GM12878 (cell line): ENCODE results near the gene NTSR1. TPM values are rescaled to one million over a fixed set of nuclear protein-coding genes. Genes with fewer than 3 reads are reported as not detected.

Experiments used
- CREB1 ChIP-seq: IDR thresholded peaks from 2 replicates; pipeline ENCODE4 v1.6.1; 2012; ENCODE audit warnings: low read depth, mild to moderate bottlenecking, inconsistent platforms
- DPF2 ChIP-seq: fragments of 450-650 bp; IDR thresholded peaks from 2 replicates; pipeline ENCODE4 v1.6.1; 2017; ENCODE audit warnings: mild to moderate bottlenecking
- EGR1 ChIP-seq, 2 experiments: IDR thresholded peaks; 1 replicate in 1 of 2; 2 replicates in 1 of 2; pipeline ENCODE4 v1.6.1; 2011 to 2012; ENCODE audit warnings: low read depth in 2 of 2, low read length in 2 of 2, borderline replicate concordance in 1 of 2, mild to moderate bottlenecking in 1 of 2, moderate library complexity in 1 of 2
- ETV6 ChIP-seq, 2 experiments: fragments of 450-650 bp in 1 of 2; IDR thresholded peaks in 1 of 2; conservative IDR thresholded peaks in 1 of 2; 2 replicates each; pipeline ENCODE4 v1.6.1; 2014; ENCODE audit warnings: antibody characterized with exemption in 1 of 2, borderline replicate concordance in 1 of 2, low read depth in 1 of 2, mild to moderate bottlenecking in 1 of 2, moderate library complexity in 1 of 2
- EZH2 ChIP-seq: IDR thresholded peaks from 2 replicates; pipeline ENCODE4 v1.6.1; 2012; ENCODE audit warnings: low read depth, mild to moderate bottlenecking, control low read depth, inconsistent platforms, low read length, borderline replicate concordance; ENCODE audit not compliant: control insufficient read depth
- GATAD2B ChIP-seq: fragments of 450-650 bp; conservative IDR thresholded peaks from 2 replicates; pipeline ENCODE4 v1.6.1; 2017; ENCODE audit warnings: low read depth, mild to moderate bottlenecking, moderate library complexity
- KAT2A ChIP-seq: conservative IDR thresholded peaks from 2 replicates; pipeline ENCODE4 v1.6.1; 2011; ENCODE audit warnings: low read depth, low read length; ENCODE audit not compliant: control insufficient read depth
- KDM1A ChIP-seq: fragments of 200-600 bp; sonication (generic); IDR thresholded peaks from 2 replicates; pipeline ENCODE4 v1.6.1; 2016; ENCODE audit warnings: borderline replicate concordance
- MAX ChIP-seq: IDR thresholded peaks from 2 replicates; pipeline ENCODE4 v1.6.1; 2012; ENCODE audit warnings: low read depth, low read length, improper control_type of control experiment
- MXI1 ChIP-seq: fragments of 150-350 bp; IDR thresholded peaks from 2 replicates; pipeline ENCODE4 v1.6.1; 2011; ENCODE audit warnings: low read depth, mild to moderate bottlenecking, inconsistent platforms, low read length, improper control_type of control experiment
- MYB ChIP-seq: fragments of 150-350 bp; IDR thresholded peaks from 2 replicates; pipeline ENCODE4 v1.6.1; 2014; ENCODE audit warnings: mild to moderate bottlenecking, low read depth, low read length, borderline replicate concordance
- POLR2AphosphoS5 ChIP-seq: IDR thresholded peaks from 2 replicates; pipeline ENCODE4 v1.6.1; 2011; ENCODE audit warnings: mild to moderate bottlenecking, low read length, inconsistent platforms
- RAD21 ChIP-seq: IDR thresholded peaks from 2 replicates; pipeline ENCODE4 v1.6.1; 2011; ENCODE audit warnings: mild to moderate bottlenecking, low read depth, low read length, moderate library complexity; ENCODE audit not compliant: insufficient read depth
- REST ChIP-seq: IDR thresholded peaks from 2 replicates; pipeline ENCODE4 v1.6.1; 2012; ENCODE audit warnings: mild to moderate bottlenecking, low read depth, low read length
- SMARCA5 ChIP-seq: fragments of 450-650 bp; IDR thresholded peaks from 2 replicates; pipeline ENCODE4 v1.6.1; 2017; ENCODE audit warnings: mild to moderate bottlenecking
- STAT1 ChIP-seq: fragments of 450-650 bp; conservative IDR thresholded peaks from 2 replicates; pipeline ENCODE4 v1.6.1; 2014; ENCODE audit warnings: antibody characterized with exemption, mild to moderate bottlenecking
- TAF1 ChIP-seq: IDR thresholded peaks from 2 replicates; pipeline ENCODE4 v1.6.1; 2011; ENCODE audit warnings: mild to moderate bottlenecking, low read depth, low read length, borderline replicate concordance
- ZBTB40 ChIP-seq: fragments of 450-650 bp; IDR thresholded peaks from 2 replicates; pipeline ENCODE4 v1.6.1; 2016; ENCODE audit warnings: mild to moderate bottlenecking, moderate library complexity, borderline replicate concordance
- ZSCAN29 ChIP-seq: fragments of 450-650 bp; IDR thresholded peaks from 2 replicates; pipeline ENCODE4 v1.6.1; 2017; ENCODE audit warnings: mild to moderate bottlenecking, moderate library complexity
- polyA plus RNA-seq, 11 experiments: library from polyadenylated mRNA; depleted of rRNA in 4 of 11; unstranded in 6 of 11; stranded (reverse) in 5 of 11; fragments of >200 nt; fragmentation: Nextera tagmentation in 4 of 11; fragmentation: Illumina TruSeq in 1 of 11; extraction: Ambion mirVana in 4 of 11; extraction: Trizol in 1 of 11; gene quantifications; 1 replicate in 1 of 11; 2 replicates in 10 of 11; pipeline versions ENCODE4 v1.2.1 to v1.2.3, GENCODE V29; 2011 to 2016; ENCODE audit warnings: inconsistent platforms in 2 of 11, missing spikeins in 2 of 11, low read depth in 1 of 11
- total RNA-seq, 4 experiments: library from RNA; depleted of rRNA in 3 of 4; stranded (reverse); fragments of >200 nt in 3 of 4; fragmentation: Illumina TruSeq in 1 of 4; extraction: Trizol in 1 of 4; gene quantifications; 2 replicates each; pipeline versions ENCODE4 v1.2.1 to v1.2.3, GENCODE V29; 2013 to 2021

NTSR1 gene
- total and polyA plus RNA-seq, 10 of the 15 experiments (the other 5 are each of a cell fraction or from before 2014, with no cell fraction given): not detected

- no peak for TF ChIP-seq ZSCAN29
- peak in 1 of 2 experiments; percentile 70; a peak in 2 of 4 replicates for TF ChIP-seq ETV6 (conservative IDR thresholded peaks at IDR 0.05 in 1 of 2, IDR thresholded peaks at IDR 0.05 in 1 of 2; ENCODE audit: borderline replicate concordance in 1 of 2, low read depth in 1 of 2)
- peak in 1 of 2 experiments; percentile 61; a peak in 1 of 3 replicates for TF ChIP-seq EGR1 (IDR thresholded peaks at IDR 0.05; ENCODE audit: borderline replicate concordance in 1 of 2, low read depth in 2 of 2, low read length in 2 of 2)
- peak; percentile 77 for TF ChIP-seq GATAD2B
- peak; percentile 77 for TF ChIP-seq DPF2
- TF ChIP-seq MXI1: peak; percentile 42; the same call in 1 of the 2 replicates
- no peak for TF ChIP-seq SMARCA5
- no peak for TF ChIP-seq KDM1A
- peak; percentile 42; the same call in 1 of the 2 replicates for TF ChIP-seq MAX
- no peak for TF ChIP-seq MYB
- no peak for TF ChIP-seq ZBTB40
- TF ChIP-seq CREB1: peak; percentile 40; the same call in 1 of the 2 replicates
- TF ChIP-seq POLR2AphosphoS5: peak; percentile 54; the same call in 1 of the 2 replicates
- TF ChIP-seq RAD21: no peak
- no peak for TF ChIP-seq KAT2A
- TF ChIP-seq TAF1: 0 out of 2 replicates have a peak, but pooled peaks have one; percentile 29
- no peak for TF ChIP-seq REST
- no peak for TF ChIP-seq EZH2
- no peak for TF ChIP-seq STAT1
Measured at GRCh38 chr20:62804627-62805154, 96.1 kb downstream of the NTSR1 start, which contains the start of gene OGFR (continued).
